Activated CD8-positive, alpha-beta T cell treated with anti-CD3 and anti-CD28 coated beads, Interleukin-2, amount 10 ng/mL, durations not matched to agents 7 days and 5 days (primary cell): ENCODE measurements around the gene CENPO. TPM values are rescaled to one million over a fixed set of nuclear protein-coding genes. Genes with fewer than 3 reads are reported as not detected.

Experiments used
- ATAC-seq: fragments of 150-1000 bp; cut with Tn5 transposase; one replicate; pipeline ENCODE4 v1.10.0; 2021; ENCODE audit warnings: moderate library complexity
- CTCF ChIA-PET: fragments of 350-600 bp; sonication (Branson Sonifier 250); formaldehyde crosslinking; loops from one replicate; lab custom pipeline; 2021; ENCODE audit warnings: antibody characterized with exemption; lab: Charles Lee
- POLR2A ChIA-PET: fragments of 350-600 bp; sonication (Branson Sonifier 250); formaldehyde crosslinking; loops from one replicate; lab custom pipeline; 2021; ENCODE audit warnings: antibody characterized with exemption; lab: Charles Lee
- DNase-seq: peaks from one replicate; pipeline ENCODE4 v3.0.0-alpha.2; 2020
- H3K27ac Mint-ChIP-seq: one replicate; pipeline ENCODE4 v1.8.0; 2021; ENCODE audit warnings: mild to moderate bottlenecking, mixed read lengths
- H3K27me3 Mint-ChIP-seq: one replicate; pipeline ENCODE4 v1.8.0; 2021; ENCODE audit warnings: low read depth, mixed read lengths
- H3K36me3 Mint-ChIP-seq: one replicate; pipeline ENCODE4 v1.8.0; 2021; ENCODE audit warnings: low read depth, mixed read lengths
- H3K4me1 Mint-ChIP-seq: one replicate; pipeline ENCODE4 v1.8.0; 2021; ENCODE audit warnings: low read depth, mixed read lengths
- H3K4me3 Mint-ChIP-seq: one replicate; pipeline ENCODE4 v1.8.0; 2021; ENCODE audit warnings: mild to moderate bottlenecking, mixed read lengths
- H3K9me3 Mint-ChIP-seq: one replicate; pipeline ENCODE4 v1.8.0; 2022; ENCODE audit warnings: mixed read lengths; ENCODE audit not compliant: insufficient read depth
- total RNA-seq, 2 experiments: library from RNA; stranded (reverse); gene quantifications; one replicate each; pipeline ENCODE4 v1.2.3, GENCODE V29; 2021

The CENPO gene, protein sequence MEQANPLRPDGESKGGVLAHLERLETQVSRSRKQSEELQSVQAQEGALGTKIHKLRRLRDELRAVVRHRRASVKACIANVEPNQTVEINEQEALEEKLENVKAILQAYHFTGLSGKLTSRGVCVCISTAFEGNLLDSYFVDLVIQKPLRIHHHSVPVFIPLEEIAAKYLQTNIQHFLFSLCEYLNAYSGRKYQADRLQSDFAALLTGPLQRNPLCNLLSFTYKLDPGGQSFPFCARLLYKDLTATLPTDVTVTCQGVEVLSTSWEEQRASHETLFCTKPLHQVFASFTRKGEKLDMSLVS
- total RNA-seq = 10 to 100 TPM; 53.9 to 56.1 TPM

DNA sequence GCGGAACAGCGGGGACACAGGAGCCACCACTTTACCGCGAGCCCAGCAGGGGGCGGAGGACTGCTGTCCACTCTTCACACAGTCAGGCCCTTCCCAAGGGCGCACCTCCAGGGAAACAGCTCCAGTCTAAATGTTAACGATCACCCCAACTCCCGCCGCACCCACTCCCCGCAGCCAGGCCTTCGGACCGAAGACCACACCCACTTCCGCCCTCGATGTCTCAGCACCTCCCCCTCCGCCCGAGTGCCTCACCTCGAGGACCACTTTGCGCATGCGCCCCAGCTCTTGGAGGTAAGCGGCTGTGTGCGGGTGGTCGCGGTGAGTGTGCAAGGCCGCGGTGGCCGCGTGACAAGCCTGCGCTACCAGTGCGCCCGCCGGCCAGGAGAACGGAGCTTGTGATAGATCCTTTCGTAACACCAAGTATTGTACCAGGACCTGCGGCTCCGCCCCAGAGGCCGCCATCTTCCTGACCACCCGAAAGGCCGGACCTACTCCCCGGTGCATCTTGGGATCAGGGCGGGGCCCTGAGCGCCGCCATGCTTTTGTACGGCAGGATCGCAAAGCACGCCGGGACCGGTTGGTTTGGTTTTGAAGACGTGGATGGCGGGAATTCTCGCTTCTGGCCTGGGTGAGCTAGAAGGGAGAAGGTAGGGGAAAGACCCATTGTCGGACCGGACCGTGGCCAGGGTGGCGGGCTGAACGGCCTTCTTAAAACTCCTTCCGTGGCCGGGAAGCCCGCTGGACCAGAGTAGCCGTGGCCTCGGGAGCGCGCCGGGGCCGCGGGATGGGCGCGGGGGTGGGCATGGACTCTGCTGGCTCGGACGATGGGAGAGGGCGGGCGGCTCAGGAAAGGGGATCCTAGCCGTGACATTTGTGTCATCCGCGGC, at the start of gene CENPO, which contains the start of gene PTRHD1:
Gene CENPO, plus strand, starts transcription at position 552 of the 887 bp plus-strand sequence. CDS start 495 bp downstream, outside the sequence.
Gene PTRHD1, minus strand, starts transcription at position 518 of the 887 bp plus-strand sequence. Its CDS starts 14 bp downstream, at position 504.
- Mint-ChIP-seq H3K4me3 (peak within 1 kb of the TSS; percentile 97), H3K36me3 (peaks cover 46% of the 10 kb centered on the region), H3K9me3 (no peaks in the 10 kb centered on the region), H3K4me1 (peaks cover 42% of the 10 kb centered on the region), H3K27ac (peak within 1 kb of the TSS; percentile 100), H3K27me3 (no peaks in the 10 kb centered on the region)
- CTCF ChIA-PET = interaction anchor here (0.8 to 2.3 kb wide), 14 partner anchors 10 to 403 kb away, joined by 3 to 6 read pairs (median 4); no protein-coding TSS in a partner anchor
- ATAC-seq = peak; percentile 98
- peak; percentile 97 for DNase-seq
- POLR2A ChIA-PET = interaction anchor here (0.5 to 1.7 kb wide), 16 partner anchors 9 to 432 kb away, joined by 3 to 8 read pairs (median 4); partner anchors contain the start of gene ITSN2

DNA sequence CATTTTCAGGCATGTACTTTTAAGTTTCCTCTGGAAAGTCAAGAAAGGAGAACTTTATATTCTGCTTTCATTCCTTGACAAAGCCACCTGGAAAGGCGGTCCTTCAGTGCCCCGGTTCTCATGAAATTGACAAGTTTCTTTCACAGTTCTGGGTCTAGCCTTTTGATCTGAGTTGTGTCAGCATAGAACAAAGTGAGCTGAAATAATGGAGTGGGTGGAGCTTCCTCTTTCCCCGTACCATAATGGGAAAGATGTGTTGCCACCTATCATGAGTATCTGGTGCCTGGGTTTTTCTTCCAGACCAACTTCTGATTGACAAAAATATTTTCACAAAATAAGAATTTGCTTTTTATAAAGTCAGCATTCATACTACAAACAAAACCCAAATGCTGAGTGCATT, 49.3 kb upstream of the CENPO start:
- Mint-ChIP-seq H3K4me3 (no peak overlapping the region), H3K27me3 (no peaks in the 10 kb centered on the region), H3K9me3 (no peaks in the 10 kb centered on the region), H3K36me3 (peaks cover 11% of the 10 kb centered on the region), H3K4me1 (peaks cover 6% of the 10 kb centered on the region), H3K27ac (no peak overlapping the region)
- ChIA-PET CTCF (no interaction called here), POLR2A (no interaction called here)
- DNase-seq (no peak), ATAC-seq (no peak)

DNA sequence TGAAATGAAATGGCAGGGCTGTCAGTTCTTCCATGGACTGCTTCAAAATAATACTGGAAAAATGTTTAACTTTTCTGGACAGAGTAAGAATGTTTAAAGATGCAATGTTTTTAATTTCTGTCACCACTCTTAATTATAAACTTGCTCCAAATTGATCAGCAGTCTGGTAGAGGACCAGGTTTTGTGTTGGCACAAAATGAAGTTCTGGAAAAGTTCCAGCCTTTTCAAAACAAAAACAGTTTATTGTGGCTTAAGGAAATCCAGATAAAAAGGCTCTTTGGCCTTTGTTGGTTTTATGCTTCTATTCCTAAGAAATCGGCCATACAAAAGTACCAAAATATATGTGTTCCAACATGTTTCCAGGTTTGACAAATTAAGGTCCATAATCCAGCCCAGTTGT, 48.9 kb upstream of the CENPO start:
- CTCF ChIA-PET = interaction anchor here (1.5 kb wide), 1 partner anchor 83 kb away, joined by 4 read pairs; no protein-coding TSS in a partner anchor
- Mint-ChIP-seq H3K27me3 (no peaks in the 10 kb centered on the region), H3K4me1 (peaks cover 6% of the 10 kb centered on the region), H3K4me3 (no peak overlapping the region), H3K36me3 (peaks cover 11% of the 10 kb centered on the region), H3K9me3 (no peaks in the 10 kb centered on the region), H3K27ac (no peak overlapping the region)
- no peak for ATAC-seq
- POLR2A ChIA-PET = no interaction called here
- DNase-seq = no peak

DNA sequence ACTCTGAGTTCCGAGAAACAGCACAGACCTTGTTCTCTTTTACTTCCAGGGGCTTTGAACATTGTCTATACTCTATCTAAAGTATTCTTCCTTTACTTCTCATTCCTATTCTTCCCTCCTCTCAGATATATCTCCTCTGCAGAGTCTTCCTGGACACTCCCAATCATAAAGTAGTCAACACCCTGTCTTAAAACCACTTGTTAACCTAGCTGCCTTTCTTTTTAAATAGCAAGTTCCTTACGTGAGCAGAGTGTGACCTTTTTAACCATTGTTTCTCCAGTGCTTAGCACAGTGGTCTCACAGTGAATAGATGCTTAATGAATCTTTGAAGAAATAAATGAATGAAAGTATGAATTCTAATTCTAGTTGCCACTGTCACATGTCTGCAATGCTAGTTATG, 47.4 kb upstream of the CENPO start:
- Mint-ChIP-seq H3K27ac (no peak overlapping the region), H3K36me3 (peaks cover 11% of the 10 kb centered on the region), H3K27me3 (no peaks in the 10 kb centered on the region), H3K4me3 (no peak overlapping the region), H3K4me1 (peaks cover 6% of the 10 kb centered on the region), H3K9me3 (no peaks in the 10 kb centered on the region)
- CTCF ChIA-PET = interaction anchor here (1.5 kb wide), 1 partner anchor 82 kb away, joined by 4 read pairs; no protein-coding TSS in a partner anchor
- ATAC-seq = no peak
- POLR2A ChIA-PET = no interaction called here
- DNase-seq = no peak

DNA sequence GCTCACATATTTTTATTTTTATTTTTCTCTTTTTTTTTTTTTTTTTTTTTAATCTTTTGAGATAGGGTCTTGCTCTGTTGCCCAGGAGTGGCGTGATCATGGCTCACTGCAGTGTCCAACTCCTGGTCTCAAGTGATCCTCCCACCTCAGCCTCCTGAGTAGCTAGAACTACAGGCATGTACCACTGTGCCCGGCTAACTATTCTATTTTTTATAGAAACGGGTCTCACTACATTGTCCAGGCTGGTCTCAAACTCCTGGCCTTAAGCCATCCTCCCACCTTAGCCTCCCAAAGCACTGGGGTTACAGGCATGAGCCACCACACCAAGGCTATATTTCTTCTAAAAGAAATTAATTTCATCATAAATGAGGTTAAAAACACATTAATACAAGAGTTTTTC, 45.9 kb upstream of the CENPO start:
- H3K27ac Mint-ChIP-seq = no peak overlapping the region
- H3K36me3 Mint-ChIP-seq = peaks cover 6% of the 10 kb centered on the region
- H3K4me3 Mint-ChIP-seq = no peak overlapping the region
- DNase-seq (no peak), ATAC-seq (no peak)
- H3K9me3 Mint-ChIP-seq = no peaks in the 10 kb centered on the region
- POLR2A ChIA-PET = no interaction called here
- peaks cover 6% of the 10 kb centered on the region for H3K4me1 Mint-ChIP-seq
- no peaks in the 10 kb centered on the region for H3K27me3 Mint-ChIP-seq
- CTCF ChIA-PET = no interaction called here

DNA sequence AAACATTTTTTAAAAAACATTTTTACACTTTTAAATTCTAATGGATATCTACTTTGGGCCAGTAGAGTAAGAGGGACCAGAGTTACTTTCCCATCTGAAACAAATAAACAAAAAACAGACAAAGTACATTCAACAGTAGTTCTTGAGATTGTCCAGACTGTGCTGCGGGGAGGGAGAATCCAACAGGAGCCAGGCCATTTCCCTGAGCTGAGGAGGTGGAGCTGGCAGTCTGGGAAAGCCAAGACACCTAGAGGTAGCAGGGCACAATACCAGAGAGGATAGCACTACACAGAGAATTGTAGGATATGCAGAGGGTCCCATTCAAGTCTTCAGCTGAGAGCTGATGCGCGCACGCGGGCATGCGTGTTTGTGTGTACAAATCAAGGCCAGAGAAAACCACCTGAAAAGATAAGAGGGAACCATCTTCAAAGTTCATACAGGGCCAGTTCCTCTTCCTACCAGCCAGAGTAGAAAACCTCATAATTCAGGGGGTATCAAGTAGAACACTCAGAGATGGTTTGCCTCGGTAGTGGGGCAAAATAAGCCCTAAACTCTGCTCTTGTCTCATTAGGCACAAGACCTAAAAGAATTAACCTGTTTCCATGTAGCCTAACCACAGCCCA, 44.0 kb upstream of the CENPO start:
- CTCF ChIA-PET = no interaction called here
- H3K27ac Mint-ChIP-seq = no peak overlapping the region
- DNase-seq (no peak), ATAC-seq (no peak)
- H3K9me3 Mint-ChIP-seq = no peaks in the 10 kb centered on the region
- H3K4me1 Mint-ChIP-seq = peaks cover under 1% of the 10 kb centered on the region
- H3K27me3 Mint-ChIP-seq = no peaks in the 10 kb centered on the region
- H3K36me3 Mint-ChIP-seq = peaks cover 2% of the 10 kb centered on the region
- no peak overlapping the region for H3K4me3 Mint-ChIP-seq
- POLR2A ChIA-PET = no interaction called here

DNA sequence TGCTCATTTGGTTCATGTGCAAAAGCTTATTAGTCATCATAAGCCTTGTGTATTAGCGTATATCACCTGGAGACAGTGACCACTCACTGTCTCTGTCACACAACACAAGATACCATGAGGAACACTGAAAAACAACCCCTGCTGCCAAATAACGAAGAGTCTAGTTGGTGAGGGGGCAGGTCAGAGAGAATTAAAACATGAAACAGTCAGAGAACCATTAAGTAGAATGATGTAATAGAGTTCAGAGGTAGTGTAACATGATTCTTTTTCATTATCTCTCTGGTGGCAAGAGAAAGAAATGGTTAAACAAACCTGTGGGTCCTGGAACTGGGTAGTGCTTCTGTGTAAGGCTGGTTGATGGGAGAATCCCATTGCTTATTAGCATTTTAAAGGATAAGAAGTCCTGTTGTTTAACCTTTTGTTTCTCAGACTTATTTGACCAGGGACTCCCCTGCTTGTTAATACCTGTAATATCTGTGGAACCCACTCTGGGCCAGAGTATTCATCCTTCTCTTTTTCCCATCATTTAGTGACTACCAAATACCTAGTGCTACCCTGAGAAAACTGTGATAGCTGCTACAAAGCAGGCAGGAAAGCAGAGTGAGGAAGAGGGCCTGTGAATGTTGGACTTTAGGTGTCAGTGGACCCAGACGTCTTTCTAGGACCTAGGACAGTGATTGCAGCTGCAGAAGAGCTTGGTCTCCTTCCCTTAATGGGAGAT, 38.1 kb upstream of the CENPO start:
- ChIA-PET POLR2A (no interaction called here), CTCF (no interaction called here)
- DNase-seq = no peak
- no peaks in the 10 kb centered on the region for H3K27me3 Mint-ChIP-seq
- H3K4me3 Mint-ChIP-seq = no peak overlapping the region
- peaks cover 3% of the 10 kb centered on the region for H3K36me3 Mint-ChIP-seq
- H3K9me3 Mint-ChIP-seq = no peaks in the 10 kb centered on the region
- no peak for ATAC-seq
- H3K27ac Mint-ChIP-seq = no peak overlapping the region
- H3K4me1 Mint-ChIP-seq = no peaks in the 10 kb centered on the region

DNA sequence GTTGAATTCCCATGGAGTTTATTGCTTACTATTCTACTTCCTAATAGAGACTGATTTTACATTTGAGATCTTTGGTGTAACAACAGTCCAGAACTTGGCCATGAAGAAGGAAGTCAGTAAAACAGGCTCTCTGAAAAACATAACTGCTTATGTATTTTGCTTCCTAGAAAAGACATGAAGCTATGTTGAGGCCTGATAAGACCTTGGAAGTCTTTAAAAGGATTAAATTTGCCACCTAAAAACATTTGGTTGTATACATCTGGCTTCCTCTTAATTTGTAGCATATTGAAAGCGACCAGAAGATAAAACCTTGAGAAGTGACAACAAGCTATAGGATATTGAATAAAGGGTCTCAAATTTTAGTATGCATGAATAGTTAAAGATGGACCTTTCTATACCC, 36.4 kb upstream of the CENPO start:
- Mint-ChIP-seq H3K9me3 (no peaks in the 10 kb centered on the region), H3K4me1 (no peaks in the 10 kb centered on the region), H3K27ac (no peak overlapping the region), H3K27me3 (no peaks in the 10 kb centered on the region), H3K4me3 (no peak overlapping the region), H3K36me3 (peaks cover 5% of the 10 kb centered on the region)
- POLR2A ChIA-PET = no interaction called here
- DNase-seq (no peak), ATAC-seq (no peak)
- CTCF ChIA-PET = interaction anchor here (1.0 kb wide), 1 partner anchor 9 kb away, joined by 3 read pairs; no protein-coding TSS in a partner anchor

DNA sequence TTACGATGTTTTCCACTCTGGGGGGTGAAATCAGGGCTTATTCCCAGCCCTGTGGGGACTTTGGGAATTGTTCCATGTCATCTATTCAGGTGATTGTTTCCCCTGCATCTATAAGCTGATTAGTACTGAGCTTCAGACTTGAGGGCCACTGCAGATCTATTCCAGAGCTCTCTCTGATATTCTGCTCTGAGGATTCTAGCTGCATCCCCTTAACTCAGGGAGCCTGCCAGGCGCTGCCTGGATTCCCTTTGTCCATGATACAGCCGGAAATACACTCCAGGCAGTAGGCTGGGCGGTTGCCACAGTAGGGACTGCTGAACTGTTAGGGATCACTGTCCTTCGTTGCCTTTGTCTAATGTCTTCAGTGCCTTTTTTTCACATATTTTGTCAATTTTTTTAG, 31.4 kb upstream of the CENPO start:
- POLR2A ChIA-PET = interaction anchor here (1.2 kb wide), 1 partner anchor 60 kb away, joined by 3 read pairs; no protein-coding TSS in a partner anchor
- no peak overlapping the region for H3K27ac Mint-ChIP-seq

DNA sequence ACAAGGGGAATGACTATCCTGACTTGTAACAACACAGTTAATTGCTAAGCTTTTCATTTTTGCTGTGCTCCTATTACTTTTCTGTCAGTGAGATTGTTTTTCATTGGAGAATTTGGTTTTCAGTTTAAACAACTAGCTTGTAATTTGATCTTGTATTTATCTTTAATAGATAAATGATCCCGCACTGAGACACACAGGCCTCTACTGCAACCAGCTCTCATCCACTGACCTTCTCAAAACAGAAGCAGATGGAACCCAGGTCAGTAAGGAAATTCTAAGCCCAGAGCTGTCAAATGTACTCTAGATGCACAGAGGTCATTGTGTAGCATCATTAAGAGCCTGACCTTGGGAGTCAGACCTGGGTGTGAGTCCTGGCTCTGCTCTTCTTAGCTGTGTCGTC, 30.7 kb upstream of the CENPO start:
- DNase-seq = no peak
- Mint-ChIP-seq H3K36me3 (peaks cover 11% of the 10 kb centered on the region), H3K27me3 (no peaks in the 10 kb centered on the region), H3K27ac (no peak overlapping the region), H3K4me3 (no peak overlapping the region), H3K4me1 (peaks cover 9% of the 10 kb centered on the region), H3K9me3 (no peaks in the 10 kb centered on the region)
- CTCF ChIA-PET = interaction anchor here (0.9 kb wide), 1 partner anchor 31 kb away, joined by 3 read pairs; the partner anchor contains the start of genes CENPO and PTRHD1
- ATAC-seq = no peak
- POLR2A ChIA-PET = interaction anchor here (1.2 kb wide), 1 partner anchor 59 kb away, joined by 3 read pairs; no protein-coding TSS in a partner anchor

More for the DNA sequence above, 31.4 kb upstream of the CENPO start:
- peaks cover 11% of the 10 kb centered on the region for H3K36me3 Mint-ChIP-seq
- CTCF ChIA-PET = no interaction called here
- no peaks in the 10 kb centered on the region for H3K9me3 Mint-ChIP-seq
- no peak overlapping the region for H3K4me3 Mint-ChIP-seq
- H3K4me1 Mint-ChIP-seq = peaks cover 9% of the 10 kb centered on the region
- no peak for DNase-seq
- H3K27me3 Mint-ChIP-seq = no peaks in the 10 kb centered on the region
- ATAC-seq = no peak

DNA sequence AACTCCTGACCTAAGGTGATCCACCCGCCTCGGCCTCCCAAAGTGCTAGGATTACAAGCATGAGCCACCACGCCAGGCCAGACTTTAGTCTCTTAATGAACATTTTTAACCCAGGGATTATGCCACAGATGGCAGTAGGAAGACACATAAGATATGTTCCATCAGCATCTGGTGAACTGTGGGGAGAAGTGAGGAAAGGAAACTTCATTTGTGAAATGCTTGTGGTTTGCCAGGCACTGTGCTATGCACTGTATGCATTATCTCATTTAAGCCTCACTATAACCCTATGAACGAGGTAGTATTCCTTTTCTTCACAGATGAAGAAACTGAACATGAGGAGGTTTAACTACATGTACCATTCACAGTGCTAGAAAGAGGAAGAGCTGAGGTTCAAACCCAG, 29.4 kb upstream of the CENPO start:
- Mint-ChIP-seq H3K27ac (no peak overlapping the region), H3K9me3 (no peaks in the 10 kb centered on the region), H3K4me1 (peaks cover 9% of the 10 kb centered on the region), H3K27me3 (no peaks in the 10 kb centered on the region), H3K36me3 (peaks cover 11% of the 10 kb centered on the region), H3K4me3 (no peak overlapping the region)
- ATAC-seq (no peak), DNase-seq (no peak)
- POLR2A ChIA-PET = no interaction called here
- CTCF ChIA-PET = no interaction called here
